ENCODE results near the gene CALCOCO1. TPM values are rescaled to one million over a fixed set of nuclear protein-coding genes. Genes with fewer than 3 reads are reported as not detected.
A peak's percentile ranks its signal among the peaks of the same experiment; 100 is the strongest.

Gene CALCOCO1
- polyA plus RNA-seq, 1 donor from 2014 or later, result 169 TPM

GRCh38 chr12:53726946-53727309 lies 324 bp downstream of the CALCOCO1 start:
- Histone ChIP-seq H3K4me3 (ENCODE audit: low read length) (peak overlapping the region; percentile 78), H4K20me1 (ENCODE audit: insufficient read depth) (no peaks in the 10 kb centered on the region), H3K36me3 (ENCODE audit: insufficient read depth, low read length) (peaks cover 8% of the 10 kb centered on the region)

GRCh38 chr12:53726341-53726740 lies 911 bp downstream of the CALCOCO1 start:
- no peak overlapping the region for H2AFZ ChIP-seq (ENCODE audit: low read depth, low read length)
- TF ChIP-seq RAD21 (conservative IDR thresholded peaks at IDR 0.05), result no peak
- TF ChIP-seq SMC3 (conservative IDR thresholded peaks at IDR 0.05; ENCODE audit: poor library complexity), result no peak
- no peak for TF ChIP-seq EZH2 (IDR thresholded peaks at IDR 0.05; ENCODE audit: borderline replicate concordance, insufficient read depth, low read length, poor library complexity, severe bottlenecking)
- TF ChIP-seq REST (IDR thresholded peaks at IDR 0.05; ENCODE audit: borderline replicate concordance), result no peak
- no peak for TF ChIP-seq EP300 (conservative IDR thresholded peaks at IDR 0.05; ENCODE audit: poor library complexity, severe bottlenecking)
- TF ChIP-seq MXI1 (conservative IDR thresholded peaks at IDR 0.05; ENCODE audit: poor library complexity, severe bottlenecking), result no peak
- TF ChIP-seq TAF1 (IDR thresholded peaks at IDR 0.05; ENCODE audit: low read depth), result no peak
- TF ChIP-seq POLR2AphosphoS5 (IDR thresholded peaks at IDR 0.05), result no peak
- no peak for TF ChIP-seq CTCF (IDR thresholded peaks at IDR 0.05; ENCODE audit: poor library complexity, severe bottlenecking)

More at GRCh38 chr12:53726946-53727309, 324 bp downstream of the CALCOCO1 start:
- TF ChIP-seq TAF1 (IDR thresholded peaks at IDR 0.05; ENCODE audit: low read depth) (no peak), EZH2 (IDR thresholded peaks at IDR 0.05; ENCODE audit: borderline replicate concordance, insufficient read depth, low read length, poor library complexity, severe bottlenecking) (no peak)
- Histone ChIP-seq H3K27ac (ENCODE audit: low read length) (peak overlapping the region; percentile 35), H3K4me2 (ENCODE audit: low read length) (peak overlapping the region; percentile 91), H3K9me3 (ENCODE audit: low read length) (no peaks in the 10 kb centered on the region), H2AFZ (ENCODE audit: low read depth, low read length) (peak overlapping the region; percentile 35), H3K79me2 (replicated peaks; ENCODE audit: insufficient read depth, low read length) (peaks cover 18% of the 10 kb centered on the region), H3K27me3 (ENCODE audit: insufficient read depth, low read depth, low read length) (no peaks in the 10 kb centered on the region), H3K9me2 (ENCODE audit: insufficient read depth, low read length) (no peaks in the 10 kb centered on the region), H3K9ac (ENCODE audit: low read length) (peak overlapping the region; percentile 76), H3F3A (ENCODE audit: insufficient read depth, low read length, poor library complexity, severe bottlenecking) (no peaks in the 10 kb centered on the region)

More at GRCh38 chr12:53726341-53726740, 911 bp downstream of the CALCOCO1 start:
- H3K27ac ChIP-seq (ENCODE audit: low read length), result no peak overlapping the region
- peaks cover 18% of the 10 kb centered on the region for H3K79me2 ChIP-seq (replicated peaks; ENCODE audit: insufficient read depth, low read length)
- H3K9me2 ChIP-seq (ENCODE audit: insufficient read depth, low read length), result no peaks in the 10 kb centered on the region
- peak overlapping the region; percentile 78 for H3K4me3 ChIP-seq (ENCODE audit: low read length)
- no peaks in the 10 kb centered on the region for H3F3A ChIP-seq (ENCODE audit: insufficient read depth, low read length, poor library complexity, severe bottlenecking)
- no peaks in the 10 kb centered on the region for H3K27me3 ChIP-seq (ENCODE audit: insufficient read depth, low read depth, low read length)
- H3K9me3 ChIP-seq (ENCODE audit: low read length), result no peaks in the 10 kb centered on the region
- H4K20me1 ChIP-seq (ENCODE audit: insufficient read depth), result no peaks in the 10 kb centered on the region
- peak overlapping the region; percentile 91 for H3K4me2 ChIP-seq (ENCODE audit: low read length)
- peaks cover 8% of the 10 kb centered on the region for H3K36me3 ChIP-seq (ENCODE audit: insufficient read depth, low read length)
- H3K9ac ChIP-seq (ENCODE audit: low read length), result peak overlapping the region; percentile 76

All from neural cell (in vitro differentiated cells).